Smooth muscle cell (in vitro differentiated cells): ENCODE data around the gene IKBKE. TPM values are rescaled to one million over a fixed set of nuclear protein-coding genes. Genes with fewer than 3 reads are reported as not detected.

ENCODE experiments used
- DNase-seq: peaks from one replicate; lab custom pipeline; 2025; ENCODE audit not compliant: unreplicated experiment; lab: John Stamatoyannopoulos, UW
- H2AFZ ChIP-seq: fragments of 200-600 bp; sonication (generic); 2 replicates; pipeline ENCODE4 v1.6.0; 2016; ENCODE audit warnings: antibody characterized with exemption, low read depth, mild to moderate bottlenecking
- H3F3A ChIP-seq: fragments of 200-600 bp; sonication (generic); 2 replicates; pipeline ENCODE4 v1.6.0; 2017; ENCODE audit warnings: antibody characterized with exemption, low read depth
- H3K27ac ChIP-seq: fragments of 200-600 bp; sonication (generic); 2 replicates; pipeline ENCODE4 v1.5.1; 2016; ENCODE audit warnings: low read depth, mild to moderate bottlenecking
- H3K27me3 ChIP-seq: fragments of 200-600 bp; sonication (generic); 2 replicates; pipeline ENCODE4 v1.6.1; 2016; ENCODE audit warnings: low read depth, mild to moderate bottlenecking
- H3K36me3 ChIP-seq: fragments of 200-600 bp; sonication (generic); 2 replicates; pipeline ENCODE4 v1.5.1; 2016; ENCODE audit warnings: low read depth
- H3K4me1 ChIP-seq: fragments of 200-600 bp; sonication (generic); 2 replicates; pipeline ENCODE4 v1.5.1; 2016; ENCODE audit warnings: low read depth
- H3K4me2 ChIP-seq: fragments of 200-600 bp; sonication (generic); 2 replicates; pipeline ENCODE4 v1.6.0; 2016; ENCODE audit warnings: mild to moderate bottlenecking
- H3K4me3 ChIP-seq: fragments of 200-600 bp; sonication (generic); 2 replicates; pipeline ENCODE4 v1.5.1; 2016; ENCODE audit warnings: mild to moderate bottlenecking
- H3K79me2 ChIP-seq: fragments of 200-600 bp; sonication (generic); 2 replicates; pipeline ENCODE4 v1.6.0; 2016; ENCODE audit warnings: low read depth, mild to moderate bottlenecking
- H3K9ac ChIP-seq: fragments of 200-600 bp; sonication (generic); 2 replicates; pipeline ENCODE4 v1.6.0; 2016; ENCODE audit warnings: low read depth
- H3K9me3 ChIP-seq: fragments of 200-600 bp; sonication (generic); replicated peaks from 2 replicates; pipeline ENCODE4 v1.5.1; 2016; ENCODE audit warnings: low read depth
- H4K20me1 ChIP-seq: fragments of 200-600 bp; sonication (generic); 2 replicates; pipeline ENCODE4 v1.6.0; 2016; ENCODE audit warnings: low read depth
- CTCF ChIP-seq: fragments of 200-600 bp; sonication (generic); IDR thresholded peaks from 2 replicates; pipeline ENCODE4 v1.5.1; 2017; ENCODE audit warnings: borderline replicate concordance, mild to moderate bottlenecking, antibody characterized with exemption; ENCODE audit not compliant: insufficient read depth, poor library complexity, severe bottlenecking
- WGBS: methylation state at CpG from one replicate; pipeline ENCODE4 v1.1.7; 2016; ENCODE audit warnings: low lambda C conversion rate; 5-methylcytosine and 5-hydroxymethylcytosine counted together
- polyA plus RNA-seq: library from polyadenylated mRNA; unstranded; fragments of >200 nt; fragmentation: Nextera tagmentation; extraction: Ambion mirVana; gene quantifications from 2 replicates; pipeline ENCODE4 v1.2.1, GENCODE V29; 2016
- total RNA-seq: library from RNA; depleted of rRNA; stranded (reverse); fragments of >200 nt; gene quantifications from 2 replicates; pipeline ENCODE4 v1.2.3, GENCODE V29; 2014

Gene IKBKE
- total and polyA plus RNA-seq, 2 experiments from 2014 or later: 4.0 to 9.7 TPM

GRCh38 chr1:206496131-206496793 lies 26.0 kb downstream of the IKBKE start:
- no peak for DNase-seq
- Histone ChIP-seq H3K4me2 (no peak overlapping the region), H3K79me2 (no peaks in the 10 kb centered on the region), H3K4me1 (peaks cover 4% of the 10 kb centered on the region), H3K27ac (no peak overlapping the region), H3K9me3 (no peaks in the 10 kb centered on the region), H4K20me1 (no peaks in the 10 kb centered on the region), H3K36me3 (no peaks in the 10 kb centered on the region), H3K4me3 (no peak overlapping the region), H3F3A (no peaks in the 10 kb centered on the region), H2AFZ (no peak overlapping the region), H3K27me3 (no peaks in the 10 kb centered on the region), H3K9ac (no peak overlapping the region)
- 68% methylated on average over 6 of the region's 6 CpGs for WGBS
- no peak for TF ChIP-seq CTCF

GRCh38 chr1:206497363-206497762 lies 27.1 kb downstream of the IKBKE start:
- Histone ChIP-seq H3K27ac (no peak overlapping the region), H3K27me3 (no peaks in the 10 kb centered on the region), H2AFZ (no peak overlapping the region), H3K36me3 (no peaks in the 10 kb centered on the region), H3K9ac (no peak overlapping the region), H3K4me1 (peaks cover 4% of the 10 kb centered on the region), H3K4me2 (no peak overlapping the region), H3K4me3 (no peak overlapping the region), H3K79me2 (no peaks in the 10 kb centered on the region), H3K9me3 (no peaks in the 10 kb centered on the region), H3F3A (no peaks in the 10 kb centered on the region), H4K20me1 (no peaks in the 10 kb centered on the region)
- TF ChIP-seq CTCF: no peak
- 83% methylated on average over 4 of the region's 4 CpGs for WGBS
- DNase-seq: no peak

GRCh38 chr1:206497774-206498173 lies 27.5 kb downstream of the IKBKE start:
- peaks cover 4% of the 10 kb centered on the region for H3K4me1 ChIP-seq
- no peak overlapping the region for H3K4me2 ChIP-seq
- no peak for DNase-seq
- no peak overlapping the region for H3K27ac ChIP-seq
- no peak overlapping the region for H2AFZ ChIP-seq
- H3K9ac ChIP-seq: no peak overlapping the region
- no peaks in the 10 kb centered on the region for H3K36me3 ChIP-seq
- H4K20me1 ChIP-seq: no peaks in the 10 kb centered on the region
- H3K27me3 ChIP-seq: no peaks in the 10 kb centered on the region
- no peak for TF ChIP-seq CTCF
- 97% methylated on average over 3 of the region's 3 CpGs for WGBS
- H3F3A ChIP-seq: no peaks in the 10 kb centered on the region
- H3K4me3 ChIP-seq: no peak overlapping the region
- no peaks in the 10 kb centered on the region for H3K9me3 ChIP-seq
- H3K79me2 ChIP-seq: no peaks in the 10 kb centered on the region

GRCh38 chr1:206498685-206499084 lies 28.4 kb downstream of the IKBKE start:
- H3K27me3 ChIP-seq: no peaks in the 10 kb centered on the region
- peaks cover 4% of the 10 kb centered on the region for H3K4me1 ChIP-seq
- H3K79me2 ChIP-seq: no peaks in the 10 kb centered on the region
- peaks cover 5% of the 10 kb centered on the region for H3F3A ChIP-seq
- no peaks in the 10 kb centered on the region for H3K9me3 ChIP-seq
- no peak overlapping the region for H3K4me3 ChIP-seq
- H3K9ac ChIP-seq: no peak overlapping the region
- H3K4me2 ChIP-seq: no peak overlapping the region
- DNase-seq: no peak
- WGBS: 58% methylated on average over 2 of the region's 2 CpGs
- H2AFZ ChIP-seq: no peak overlapping the region
- no peak for TF ChIP-seq CTCF
- H4K20me1 ChIP-seq: no peaks in the 10 kb centered on the region
- no peak overlapping the region for H3K27ac ChIP-seq
- no peaks in the 10 kb centered on the region for H3K36me3 ChIP-seq
